PC-9 (cell line): ENCODE data around the gene RSPRY1. TPM values are rescaled to one million over a fixed set of nuclear protein-coding genes. Genes with fewer than 3 reads are reported as not detected.

Source experiments
- BruUV-seq: library from RNA; stranded (reverse); fragments of 400-500 nt; replicated peaks from 2 replicates; lab custom pipeline; 2021; lab: Mats Ljungman, UMichigan
- CTCF ChIA-PET: fragments of 300-600 bp; sonication (Branson Sonifier 250); formaldehyde crosslinking; loops from one replicate; lab custom pipeline; 2022; ENCODE audit warnings: antibody characterized with exemption; lab: Charles Lee
- POLR2A ChIA-PET: fragments of 300-600 bp; sonication (Branson Sonifier 250); formaldehyde crosslinking; loops from one replicate; lab custom pipeline; 2022; ENCODE audit warnings: antibody characterized with exemption; ENCODE audit not compliant: unreplicated experiment; lab: Charles Lee
- DNase-seq, 2 experiments: peaks; one replicate each; pipeline versions ENCODE4 v3.0.0 to v3.0.0-alpha.2; 2015 to 2022; ENCODE audit warnings: mixed read lengths in 1 of 2
- H2AFZ ChIP-seq: fragments of 200-600 bp; sonication (generic); 2 replicates; pipeline ENCODE4 v1.8.1; 2017; ENCODE audit warnings: antibody characterized with exemption
- H3F3A ChIP-seq: fragments of 200-600 bp; sonication (generic); 2 replicates; pipeline ENCODE4 v1.8.1; 2017; ENCODE audit warnings: antibody characterized with exemption, mild to moderate bottlenecking, low read depth; ENCODE audit not compliant: insufficient read depth
- H3K27ac ChIP-seq: fragments of 200-600 bp; sonication (generic); 2 replicates; pipeline ENCODE4 v1.6.1; 2016; ENCODE audit warnings: mixed run types
- H3K27me3 ChIP-seq: fragments of 200-600 bp; sonication (generic); 2 replicates; pipeline ENCODE4 v1.6.1; 2016; ENCODE audit warnings: low read depth, mixed run types; ENCODE audit not compliant: insufficient read depth
- H3K36me3 ChIP-seq: fragments of 200-600 bp; sonication (generic); 2 replicates; pipeline ENCODE4 v1.6.1; 2016; ENCODE audit warnings: low read depth, mixed run types
- H3K4me1 ChIP-seq: fragments of 200-600 bp; sonication (generic); replicated peaks from 2 replicates; pipeline ENCODE4 v1.6.1; 2016; ENCODE audit warnings: mixed run types; ENCODE audit not compliant: insufficient read depth
- H3K4me2 ChIP-seq: fragments of 200-600 bp; sonication (generic); 2 replicates; pipeline ENCODE4 v1.6.1; 2017; ENCODE audit warnings: mixed run types
- H3K4me3 ChIP-seq: fragments of 200-600 bp; sonication (generic); 2 replicates; pipeline ENCODE4 v1.6.1; 2016; ENCODE audit warnings: mixed run types
- H3K79me2 ChIP-seq: fragments of 200-600 bp; sonication (generic); 2 replicates; pipeline ENCODE4 v1.6.1; 2017; ENCODE audit warnings: low read depth, mixed run types
- H3K9me2 ChIP-seq: fragments of 200-600 bp; sonication (generic); 2 replicates; pipeline ENCODE4 v1.8.1; 2017; ENCODE audit warnings: mild to moderate bottlenecking; ENCODE audit not compliant: insufficient read depth
- H3K9me3 ChIP-seq: fragments of 200-600 bp; sonication (generic); 2 replicates; pipeline ENCODE4 v1.8.1; 2016; ENCODE audit warnings: low read depth; ENCODE audit not compliant: insufficient read depth
- H4K20me1 ChIP-seq: fragments of 200-600 bp; sonication (generic); 2 replicates; pipeline ENCODE4 v1.8.1; 2017; ENCODE audit not compliant: insufficient read depth
- EZH2 ChIP-seq: fragments of 200-600 bp; sonication (generic); IDR thresholded peaks from 2 replicates; pipeline ENCODE4 v1.8.0; 2017; ENCODE audit warnings: antibody characterized with exemption, low read depth
- intact Hi-C: fragments of 100-400 bp; cut with micrococcal nuclease; formaldehyde crosslinking; loops from one replicate; pipeline ENCODE4 v1.10.0; 2022; ENCODE audit not compliant: unreplicated experiment
- total RNA-seq: library from RNA; stranded (reverse); gene quantifications from 2 replicates; pipeline ENCODE4 v1.2.3, GENCODE V29; 2021
- TF ChIP-seq, protein P1 (sequence below): fragments of 200-600 bp; sonication (generic); conservative IDR thresholded peaks from 2 replicates; pipeline ENCODE4 v1.6.1; 2017; ENCODE audit warnings: mixed run types, antibody characterized with exemption, mild to moderate bottlenecking, moderate library complexity

The RSPRY1 gene
- total RNA-seq, 1 experiment from 2014 or later, result 26.3 TPM

DNA sequence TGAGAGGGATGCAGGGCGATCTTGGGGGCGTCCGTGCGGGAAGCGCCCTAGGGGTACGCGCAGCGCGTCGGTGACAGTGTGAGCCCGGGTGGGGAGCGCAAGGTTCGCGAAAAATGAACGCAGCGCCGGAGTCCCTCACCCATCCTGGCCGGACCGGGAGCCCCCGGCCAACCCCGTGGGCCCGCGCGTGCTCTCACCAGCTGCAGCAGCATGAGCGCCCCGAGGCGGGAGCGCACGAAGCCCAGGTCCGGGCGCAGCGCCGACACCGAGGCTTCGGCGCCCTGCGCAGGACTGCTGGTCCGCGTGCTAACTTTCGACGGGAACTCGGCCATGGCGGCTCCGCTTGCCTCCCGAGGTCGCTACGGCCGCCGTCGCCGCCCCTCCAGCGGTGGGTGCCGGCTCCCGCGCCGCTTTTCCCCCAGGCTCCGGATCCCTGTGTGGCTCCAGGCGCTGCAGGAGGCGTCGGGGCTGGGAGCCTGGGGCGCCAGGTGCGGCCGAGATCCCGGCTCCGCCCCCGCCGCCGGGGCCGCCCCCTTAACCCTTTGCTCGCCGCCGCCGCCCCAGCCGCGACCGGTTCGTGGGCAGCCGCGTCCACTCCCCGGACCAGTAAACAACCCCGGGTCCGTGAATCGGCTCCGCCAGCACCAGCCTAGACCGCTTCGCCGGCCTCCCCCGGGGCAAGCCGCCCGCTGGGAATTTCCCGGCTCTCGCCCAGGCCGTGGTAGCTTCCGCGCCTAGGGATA lies 98.3 kb downstream of the RSPRY1 start, which contains the start of gene PLLP:
Gene PLLP, minus strand, starts transcription at position 464 of the 743 bp plus-strand sequence. Its CDS starts 132 bp downstream, at position 332.
- intact Hi-C loops, result no loop called here
- DNase-seq, result peak in 1 of 2 experiments; percentile 54
- BruUV-seq, result no TSS peak
- H3K27me3 ChIP-seq, result no peaks in the 10 kb centered on the region
- H4K20me1 ChIP-seq, result no peaks in the 10 kb centered on the region
- no peak within 1 kb of the TSS for H3K27ac ChIP-seq
- H3K9me3 ChIP-seq, result no peaks in the 10 kb centered on the region
- ChIA-PET POLR2A (interaction anchor here (0.6 kb wide), 2 partner anchors 69 to 954 kb away, joined by 4 to 8 read pairs; no protein-coding TSS in a partner anchor), CTCF (no interaction called here)
- peaks cover 39% of the 10 kb centered on the region for H3F3A ChIP-seq
- no peaks in the 10 kb centered on the region for H3K79me2 ChIP-seq
- H3K4me1 ChIP-seq, result peaks cover 26% of the 10 kb centered on the region
- peak within 1 kb of the TSS; percentile 86 for H2AFZ ChIP-seq
- H3K4me3 ChIP-seq, result peak within 1 kb of the TSS; percentile 68
- H3K9me2 ChIP-seq, result no peaks in the 10 kb centered on the region
- no peaks in the 10 kb centered on the region for H3K36me3 ChIP-seq
- H3K4me2 ChIP-seq, result peak within 1 kb of the TSS; percentile 84
- no peak for TF ChIP-seq EZH2
- TF ChIP-seq, protein P1, sequence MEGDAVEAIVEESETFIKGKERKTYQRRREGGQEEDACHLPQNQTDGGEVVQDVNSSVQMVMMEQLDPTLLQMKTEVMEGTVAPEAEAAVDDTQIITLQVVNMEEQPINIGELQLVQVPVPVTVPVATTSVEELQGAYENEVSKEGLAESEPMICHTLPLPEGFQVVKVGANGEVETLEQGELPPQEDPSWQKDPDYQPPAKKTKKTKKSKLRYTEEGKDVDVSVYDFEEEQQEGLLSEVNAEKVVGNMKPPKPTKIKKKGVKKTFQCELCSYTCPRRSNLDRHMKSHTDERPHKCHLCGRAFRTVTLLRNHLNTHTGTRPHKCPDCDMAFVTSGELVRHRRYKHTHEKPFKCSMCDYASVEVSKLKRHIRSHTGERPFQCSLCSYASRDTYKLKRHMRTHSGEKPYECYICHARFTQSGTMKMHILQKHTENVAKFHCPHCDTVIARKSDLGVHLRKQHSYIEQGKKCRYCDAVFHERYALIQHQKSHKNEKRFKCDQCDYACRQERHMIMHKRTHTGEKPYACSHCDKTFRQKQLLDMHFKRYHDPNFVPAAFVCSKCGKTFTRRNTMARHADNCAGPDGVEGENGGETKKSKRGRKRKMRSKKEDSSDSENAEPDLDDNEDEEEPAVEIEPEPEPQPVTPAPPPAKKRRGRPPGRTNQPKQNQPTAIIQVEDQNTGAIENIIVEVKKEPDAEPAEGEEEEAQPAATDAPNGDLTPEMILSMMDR, result no peak

DNA sequence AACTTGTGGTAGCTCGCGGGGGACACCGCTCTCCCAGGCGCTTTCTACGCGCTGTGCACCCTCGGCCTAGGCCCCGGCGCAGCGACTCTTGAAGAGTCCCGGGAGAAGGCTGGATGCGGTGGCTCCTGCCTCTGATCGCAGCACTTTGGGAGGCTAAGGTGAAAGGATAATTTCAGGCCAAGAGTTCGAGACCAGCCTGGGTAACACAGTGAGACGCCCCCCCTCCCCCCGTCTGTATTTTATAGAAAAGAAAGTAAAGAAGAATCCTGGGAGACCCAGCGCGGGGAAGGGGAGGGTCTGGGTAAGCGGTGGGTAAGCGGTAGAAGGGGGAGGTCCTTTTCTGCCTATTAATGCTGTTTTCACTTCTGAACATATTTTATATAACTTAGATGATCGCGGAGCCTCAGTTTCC lies 98.8 kb downstream of the RSPRY1 start:
- Histone ChIP-seq H3K4me3 (peak overlapping the region; percentile 68), H3K27me3 (no peaks in the 10 kb centered on the region), H3K36me3 (no peaks in the 10 kb centered on the region), H3K9me3 (no peaks in the 10 kb centered on the region), H3K4me1 (peaks cover 20% of the 10 kb centered on the region), H4K20me1 (no peaks in the 10 kb centered on the region), H2AFZ (peak overlapping the region; percentile 86), H3F3A (peaks cover 33% of the 10 kb centered on the region), H3K4me2 (peak overlapping the region; percentile 84), H3K79me2 (no peaks in the 10 kb centered on the region), H3K27ac (no peak overlapping the region), H3K9me2 (no peaks in the 10 kb centered on the region)
- intact Hi-C loops, result no loop called here
- TF ChIP-seq, protein P1, result no peak
- no peak for TF ChIP-seq EZH2
- ChIA-PET CTCF (no interaction called here), POLR2A (interaction anchor here (0.6 kb wide), 2 partner anchors 69 to 954 kb away, joined by 4 to 8 read pairs; no protein-coding TSS in a partner anchor)
- no peak for DNase-seq
- BruUV-seq, result no TSS peak

DNA sequence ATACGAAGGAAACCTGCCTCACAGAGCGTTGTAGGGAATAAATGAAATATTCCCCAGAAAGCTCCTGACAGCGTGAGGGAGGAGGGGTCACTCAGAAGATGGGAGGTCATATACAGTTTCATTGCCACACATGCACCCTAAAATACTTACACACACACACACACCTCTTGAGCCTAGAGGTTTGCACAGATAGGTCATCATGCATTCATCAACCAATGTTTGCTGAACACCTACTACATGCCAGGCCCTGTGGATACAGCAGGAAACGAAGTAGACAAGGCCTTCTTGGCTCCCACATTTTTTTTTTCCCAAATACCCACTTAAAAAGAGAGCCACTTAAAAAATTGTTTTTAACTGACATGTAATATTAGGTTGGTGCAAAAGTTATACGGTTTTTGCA lies 99.2 kb downstream of the RSPRY1 start:
- Histone ChIP-seq H3K4me3 (peak overlapping the region; percentile 68; the same call in 1 of the 2 replicates), H3K4me1 (peaks cover 16% of the 10 kb centered on the region), H3K79me2 (no peaks in the 10 kb centered on the region), H3K27me3 (no peaks in the 10 kb centered on the region), H3K27ac (no peak overlapping the region), H3F3A (peaks cover 29% of the 10 kb centered on the region), H3K4me2 (peak overlapping the region; percentile 84), H3K9me3 (no peaks in the 10 kb centered on the region), H2AFZ (no peak overlapping the region), H3K9me2 (no peaks in the 10 kb centered on the region), H4K20me1 (no peaks in the 10 kb centered on the region), H3K36me3 (no peaks in the 10 kb centered on the region)
- CTCF ChIA-PET, result no interaction called here
- no peak for DNase-seq
- intact Hi-C loops, result no loop called here
- TF ChIP-seq EZH2, result no peak
- TF ChIP-seq, protein P1, result no peak
- BruUV-seq, result no TSS peak
- POLR2A ChIA-PET, result interaction anchor here (0.6 kb wide), 2 partner anchors 70 to 955 kb away, joined by 4 to 8 read pairs; no protein-coding TSS in a partner anchor
